NT2/D1 (cell line): ENCODE measurements around the gene CIB1.
A peak's percentile ranks its signal among the peaks of the same experiment; 100 is the strongest.
"Not testable (repeated sequence)": the region's sequence is repeated elsewhere in the genome, so short reads cannot be mapped to it uniquely, and the experiment has no call there.

Experiments used
- DNase-seq: peaks from one replicate; pipeline ENCODE4 v3.0.0-alpha.2; 2011; ENCODE audit warnings: low read depth, low spot score
- H3K27me3 ChIP-seq: 2 replicates; pipeline ENCODE4 v1.6.0; 2011; ENCODE audit warnings: mild to moderate bottlenecking; ENCODE audit not compliant: insufficient read length, insufficient read depth
- H3K36me3 ChIP-seq: 2 replicates; pipeline ENCODE4 v1.6.1; 2011; ENCODE audit warnings: mild to moderate bottlenecking, low read length, mixed read lengths; ENCODE audit not compliant: insufficient read depth, insufficient read length
- H3K4me1 ChIP-seq: 2 replicates; pipeline ENCODE4 v1.5.1; 2011; ENCODE audit not compliant: insufficient read depth, insufficient read length
- H3K4me3 ChIP-seq: 2 replicates; pipeline ENCODE4 v1.5.1; 2011; ENCODE audit warnings: low read depth; ENCODE audit not compliant: insufficient read length
- H3K9ac ChIP-seq: 2 replicates; pipeline ENCODE4 v1.6.0; 2011; ENCODE audit warnings: low read depth; ENCODE audit not compliant: insufficient read length
- H3K9me3 ChIP-seq: 2 replicates; pipeline ENCODE4 v1.5.1; 2011; ENCODE audit warnings: mild to moderate bottlenecking, low read length; ENCODE audit not compliant: insufficient read depth
- SUZ12 ChIP-seq: IDR thresholded peaks from 2 replicates; pipeline ENCODE4 v1.6.1; 2011; ENCODE audit not compliant: insufficient read length, insufficient read depth; ENCODE audit errors: extremely low read depth
- YY1 ChIP-seq: IDR thresholded peaks from 2 replicates; pipeline ENCODE4 v1.6.1; 2011; ENCODE audit not compliant: insufficient read length, insufficient read depth
- ZNF274 ChIP-seq: IDR thresholded peaks from 2 replicates; pipeline ENCODE4 v1.6.1; 2011; ENCODE audit warnings: mild to moderate bottlenecking, low read depth, low read length

Gene CIB1

GRCh38 chr15:90189781-90190467 lies 43.8 kb downstream of the CIB1 start:
- Histone ChIP-seq H3K9ac (peak overlapping the region; percentile 36), H3K4me1 (peaks cover 19% of the 10 kb centered on the region)

DNA sequence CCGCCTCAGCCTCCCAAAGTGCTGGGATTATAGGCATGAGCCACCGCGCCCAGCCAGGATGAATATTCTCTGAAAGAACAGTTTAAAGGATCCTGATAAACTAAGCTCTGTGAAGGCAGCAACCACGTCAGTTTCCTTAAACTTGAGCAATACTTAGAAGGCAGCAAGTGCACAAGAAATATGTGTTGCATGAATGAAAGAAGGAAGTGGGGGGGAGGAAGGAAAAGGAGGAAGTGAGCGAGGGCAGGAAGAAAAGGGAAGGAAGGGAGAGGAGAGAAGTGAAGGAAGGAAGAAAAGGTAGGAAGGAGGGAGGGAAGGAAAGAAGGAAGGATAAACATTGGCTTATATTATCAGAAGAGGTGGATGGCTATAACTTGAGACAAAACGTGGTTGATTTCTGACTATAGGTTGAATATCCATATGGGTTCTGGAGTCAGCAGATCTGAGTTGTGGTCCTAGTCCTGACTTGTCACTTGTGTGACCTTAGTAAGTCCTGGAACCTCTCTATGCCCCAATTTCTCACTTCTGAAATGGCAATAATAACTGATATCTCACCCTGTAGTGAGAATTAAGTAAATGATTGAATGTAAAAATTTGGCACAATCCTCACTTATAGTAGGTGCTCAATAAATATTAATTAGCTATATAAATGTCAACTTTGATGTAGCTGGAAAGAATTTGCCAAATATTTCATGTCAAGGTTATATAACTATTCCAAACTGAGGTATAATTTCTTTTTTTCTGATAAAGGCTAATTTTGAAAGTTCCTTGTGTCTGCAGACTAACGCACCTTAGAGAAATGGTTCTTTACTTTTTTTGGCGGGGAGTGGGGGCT lies 44.6 kb downstream of the CIB1 start:
- TF ChIP-seq ZNF274 (no peak), SUZ12 (no peak), YY1 (no peak)
- DNase-seq: no peak
- H3K9ac ChIP-seq: no peak overlapping the region
- H3K36me3 ChIP-seq: no peaks in the 10 kb centered on the region
- H3K9me3 ChIP-seq: no peaks in the 10 kb centered on the region
- peaks cover 19% of the 10 kb centered on the region for H3K4me1 ChIP-seq
- H3K4me3 ChIP-seq: no peak overlapping the region
- H3K27me3 ChIP-seq: no peaks in the 10 kb centered on the region

More at GRCh38 chr15:90189781-90190467, 43.8 kb downstream of the CIB1 start:
- H3K36me3 ChIP-seq: no peaks in the 10 kb centered on the region
- H3K27me3 ChIP-seq: no peaks in the 10 kb centered on the region
- no peaks in the 10 kb centered on the region for H3K9me3 ChIP-seq
- no peak for DNase-seq
- TF ChIP-seq YY1: no peak
- TF ChIP-seq SUZ12: no peak
- TF ChIP-seq ZNF274: no peak
- H3K4me3 ChIP-seq: no peak overlapping the region

GRCh38 chr15:90188065-90188464 lies 45.7 kb downstream of the CIB1 start:
- not testable (repeated sequence) for H3K36me3 ChIP-seq, H3K9me3 ChIP-seq, H3K9ac ChIP-seq, DNase-seq, H3K27me3 ChIP-seq, H3K4me3 ChIP-seq
- H3K4me1 ChIP-seq: peaks cover 21% of the 10 kb centered on the region

DNA sequence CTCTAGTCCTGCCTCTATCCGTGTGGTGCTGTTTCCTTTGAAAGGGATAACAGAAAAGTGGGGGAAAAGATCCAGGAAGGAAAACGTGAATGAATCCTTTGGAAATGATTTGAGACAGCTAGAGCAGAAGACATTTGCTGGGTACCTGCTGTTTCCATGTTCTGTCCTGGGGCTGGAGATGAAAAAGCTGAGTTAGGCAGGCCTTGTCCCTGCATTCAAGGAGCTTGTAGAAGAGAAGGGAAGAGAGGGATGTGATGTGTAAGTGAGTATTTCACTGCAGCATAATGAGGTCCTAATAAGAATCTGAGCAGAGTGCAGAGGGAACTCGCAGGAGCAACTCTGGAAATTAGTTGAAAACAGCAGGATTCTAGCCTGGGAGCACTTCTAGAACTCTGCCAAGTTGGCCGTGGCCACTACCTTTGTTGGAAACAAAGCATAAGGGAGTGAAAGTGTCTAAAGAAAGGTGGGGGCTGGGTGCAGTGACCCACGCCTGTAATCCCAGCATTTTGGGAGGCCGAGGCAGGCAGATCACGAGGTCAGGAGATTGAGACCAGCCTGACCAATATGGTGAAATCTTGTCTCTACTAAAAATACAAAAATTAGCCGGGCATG lies 46.4 kb downstream of the CIB1 start:
- Histone ChIP-seq H3K9ac (no peak overlapping the region), H3K27me3 (no peaks in the 10 kb centered on the region), H3K4me3 (no peak overlapping the region), H3K9me3 (no peaks in the 10 kb centered on the region), H3K4me1 (peaks cover 21% of the 10 kb centered on the region), H3K36me3 (no peaks in the 10 kb centered on the region)
- TF ChIP-seq ZNF274: no peak
- TF ChIP-seq YY1: no peak
- TF ChIP-seq SUZ12: no peak
- no peak for DNase-seq

GRCh38 chr15:90184786-90185704 lies 48.7 kb downstream of the CIB1 start:
- Histone ChIP-seq H3K4me1 (peaks cover 10% of the 10 kb centered on the region), H3K9me3 (no peaks in the 10 kb centered on the region), H3K36me3 (no peaks in the 10 kb centered on the region), H3K27me3 (no peaks in the 10 kb centered on the region), H3K4me3 (peak overlapping the region; percentile 49), H3K9ac (peak overlapping the region; percentile 59)
- no peak for DNase-seq
- TF ChIP-seq ZNF274: no peak
- TF ChIP-seq YY1: no peak
- no peak for TF ChIP-seq SUZ12

DNA sequence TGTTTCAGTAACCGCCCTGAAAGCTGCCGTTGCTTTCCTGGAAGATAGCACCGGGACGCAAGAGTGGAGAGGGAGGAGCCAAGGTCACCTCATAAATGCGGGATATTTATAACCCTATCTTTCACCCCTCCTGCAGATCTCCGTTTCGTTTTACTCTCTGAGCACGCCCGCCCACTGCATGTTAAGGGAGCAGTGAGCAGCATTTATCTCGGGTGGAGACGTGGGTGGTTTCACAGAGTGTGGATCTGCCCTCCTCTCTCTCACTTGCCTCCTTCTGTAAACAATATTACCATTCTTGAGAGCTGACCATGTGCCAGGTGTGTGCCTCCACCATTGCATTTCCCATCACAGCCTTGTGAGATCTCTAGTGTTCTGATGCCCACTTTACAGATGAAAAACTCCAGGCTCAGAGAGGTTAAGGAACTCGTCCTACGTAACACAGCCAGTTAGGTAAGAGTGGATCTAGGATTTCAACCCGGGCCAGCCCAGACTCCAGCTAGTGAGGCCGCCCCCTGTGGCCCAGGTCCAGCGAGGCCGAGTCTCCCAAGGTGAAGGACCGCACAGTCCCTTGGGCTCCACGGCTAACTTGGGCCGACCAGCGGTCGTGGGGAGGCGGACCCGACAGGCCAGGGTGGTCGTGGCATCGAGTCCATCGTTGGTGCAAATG lies 49.5 kb downstream of the CIB1 start:
- no peaks in the 10 kb centered on the region for H3K36me3 ChIP-seq
- no peaks in the 10 kb centered on the region for H3K9me3 ChIP-seq
- no peak overlapping the region for H3K9ac ChIP-seq
- DNase-seq: no peak
- TF ChIP-seq YY1 (no peak), ZNF274 (no peak), SUZ12 (no peak)
- H3K27me3 ChIP-seq: no peaks in the 10 kb centered on the region
- peaks cover 9% of the 10 kb centered on the region for H3K4me1 ChIP-seq
- H3K4me3 ChIP-seq: peak overlapping the region; percentile 49
